BJ (cell line): ENCODE measurements around the gene GNPTAB. TPM values are rescaled to one million over a fixed set of nuclear protein-coding genes. Genes with fewer than 3 reads are reported as not detected.

Experiments
- CTCF ChIA-PET: fragments of 350-600 bp; formaldehyde crosslinking; extraction: SDS; loops from one replicate; lab custom pipeline; 2021; ENCODE audit warnings: antibody characterized with exemption, inconsistent platforms; lab: Yijun Ruan, JAX
- POLR2A ChIA-PET: fragments of 300-600 bp; sonication (Branson Sonifier 250); formaldehyde crosslinking; extraction: SDS; loops from one replicate; lab custom pipeline; 2021; ENCODE audit warnings: antibody characterized with exemption; lab: Charles Lee
- DNase-seq: peaks from one replicate; pipeline ENCODE4 v3.0.0-alpha.2; 2011; ENCODE audit warnings: low read depth
- H3K27me3 ChIP-seq: 2 replicates; pipeline ENCODE4 v1.6.0; 2011; ENCODE audit warnings: low read length; ENCODE audit not compliant: control insufficient read depth, insufficient read depth
- H3K36me3 ChIP-seq: 2 replicates; pipeline ENCODE4 v1.5.1; 2011; ENCODE audit warnings: low read length; ENCODE audit not compliant: control insufficient read depth, insufficient read depth
- H3K4me3 ChIP-seq: 2 replicates; pipeline ENCODE4 v1.5.1; 2011; ENCODE audit warnings: low read depth, mild to moderate bottlenecking, control low read depth, low read length
- polyA plus RNA-seq: library from polyadenylated mRNA; depleted of rRNA; stranded (reverse); fragments of >200 nt; gene quantifications from 2 replicates; pipeline ENCODE4 v1.2.3, GENCODE V29; 2011
- TF ChIP-seq, protein P1 (sequence below): IDR thresholded peaks from 2 replicates; pipeline ENCODE4 v1.5.1; 2011; ENCODE audit warnings: low read depth, mild to moderate bottlenecking, control low read depth, inconsistent platforms, low read length, moderate library complexity; ENCODE audit not compliant: insufficient read depth

The GNPTAB gene
- polyA plus RNA-seq, 1 experiment: 20.5 TPM

DNA sequence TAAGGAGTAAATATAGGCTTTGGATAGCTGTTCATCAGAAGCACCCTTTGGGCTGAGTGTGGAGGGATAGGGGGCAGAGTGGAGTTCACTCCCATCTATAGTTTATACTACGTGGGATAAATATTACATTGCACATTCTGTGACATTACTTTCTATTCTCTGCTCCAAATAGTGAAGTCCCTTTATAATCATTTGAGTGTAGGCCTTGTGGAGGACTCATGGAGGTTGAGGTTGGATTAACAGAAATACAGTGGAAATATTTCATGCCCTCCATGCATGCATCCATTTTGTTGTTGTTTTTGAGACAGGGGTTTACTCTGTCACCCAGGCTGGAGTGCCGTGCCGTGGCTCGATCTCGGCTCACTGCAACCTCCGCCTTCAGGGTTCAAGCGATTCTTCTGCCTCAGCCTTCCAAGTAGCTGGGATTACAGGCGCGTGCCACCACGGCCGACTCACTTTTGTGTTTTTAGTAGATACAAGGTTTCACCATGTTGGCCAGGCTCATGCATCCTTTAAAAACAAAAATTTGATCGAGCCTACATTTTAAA, 131.9 kb downstream of the GNPTAB start:
- DNase-seq: no peak
- Histone ChIP-seq H3K36me3 (no peaks in the 10 kb centered on the region), H3K27me3 (no peaks in the 10 kb centered on the region), H3K4me3 (peak overlapping the region; percentile 74)
- TF ChIP-seq, protein P1, sequence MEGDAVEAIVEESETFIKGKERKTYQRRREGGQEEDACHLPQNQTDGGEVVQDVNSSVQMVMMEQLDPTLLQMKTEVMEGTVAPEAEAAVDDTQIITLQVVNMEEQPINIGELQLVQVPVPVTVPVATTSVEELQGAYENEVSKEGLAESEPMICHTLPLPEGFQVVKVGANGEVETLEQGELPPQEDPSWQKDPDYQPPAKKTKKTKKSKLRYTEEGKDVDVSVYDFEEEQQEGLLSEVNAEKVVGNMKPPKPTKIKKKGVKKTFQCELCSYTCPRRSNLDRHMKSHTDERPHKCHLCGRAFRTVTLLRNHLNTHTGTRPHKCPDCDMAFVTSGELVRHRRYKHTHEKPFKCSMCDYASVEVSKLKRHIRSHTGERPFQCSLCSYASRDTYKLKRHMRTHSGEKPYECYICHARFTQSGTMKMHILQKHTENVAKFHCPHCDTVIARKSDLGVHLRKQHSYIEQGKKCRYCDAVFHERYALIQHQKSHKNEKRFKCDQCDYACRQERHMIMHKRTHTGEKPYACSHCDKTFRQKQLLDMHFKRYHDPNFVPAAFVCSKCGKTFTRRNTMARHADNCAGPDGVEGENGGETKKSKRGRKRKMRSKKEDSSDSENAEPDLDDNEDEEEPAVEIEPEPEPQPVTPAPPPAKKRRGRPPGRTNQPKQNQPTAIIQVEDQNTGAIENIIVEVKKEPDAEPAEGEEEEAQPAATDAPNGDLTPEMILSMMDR: peak; percentile 37
- ChIA-PET CTCF (interaction anchor here (0.7 kb wide), 1 partner anchor 1679 kb away, joined by 3 read pairs; no protein-coding TSS in a partner anchor), POLR2A (interaction anchor here (0.7 kb wide), 1 partner anchor 172 kb away, joined by 4 read pairs; no protein-coding TSS in a partner anchor)

DNA sequence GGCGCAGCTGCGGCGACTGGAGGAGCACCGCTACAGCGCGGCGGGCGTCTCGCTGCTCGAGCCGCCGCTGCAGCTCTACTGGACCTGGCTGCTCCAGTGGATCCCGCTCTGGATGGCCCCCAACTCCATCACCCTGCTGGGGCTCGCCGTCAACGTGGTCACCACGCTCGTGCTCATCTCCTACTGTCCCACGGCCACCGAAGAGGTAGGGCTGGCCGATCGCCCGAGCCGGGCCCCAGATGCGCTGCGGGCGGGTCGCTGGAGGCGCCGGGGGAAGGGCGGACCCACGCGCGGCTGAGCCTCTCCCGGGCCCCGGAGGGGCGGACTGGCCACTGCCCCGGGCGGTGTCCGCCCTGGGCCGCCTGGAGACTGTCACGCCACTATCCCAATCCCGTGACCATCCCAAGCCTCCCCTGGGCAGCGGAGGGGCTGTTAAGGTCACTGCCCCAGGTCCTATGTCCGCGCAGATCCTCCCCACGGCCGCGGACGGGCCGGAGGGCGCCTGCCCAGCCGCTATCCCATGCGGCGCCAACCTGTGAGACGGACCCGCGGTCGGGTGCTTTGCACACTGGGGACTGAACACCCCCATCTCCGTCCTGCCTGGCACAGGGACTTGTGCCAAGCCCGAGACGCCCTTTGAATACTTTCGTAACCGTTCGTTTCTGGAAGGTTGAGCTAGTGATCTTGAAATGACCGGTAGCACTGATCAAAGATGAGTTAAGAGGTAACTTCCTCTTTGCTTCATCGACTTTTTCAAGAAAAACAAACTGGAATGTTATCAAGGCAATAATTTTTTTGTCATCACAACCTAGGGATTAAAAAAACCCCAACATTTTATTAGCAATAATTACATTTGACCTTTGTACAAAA, 132.6 kb downstream of the GNPTAB start:
- DNase-seq: no peak
- ChIA-PET CTCF (no interaction called here), POLR2A (interaction anchor here (0.7 kb wide), 1 partner anchor 173 kb away, joined by 4 read pairs; no protein-coding TSS in a partner anchor)
- Histone ChIP-seq H3K4me3 (peak overlapping the region; percentile 74), H3K27me3 (no peaks in the 10 kb centered on the region), H3K36me3 (no peaks in the 10 kb centered on the region)
- TF ChIP-seq, protein P1: no peak

DNA sequence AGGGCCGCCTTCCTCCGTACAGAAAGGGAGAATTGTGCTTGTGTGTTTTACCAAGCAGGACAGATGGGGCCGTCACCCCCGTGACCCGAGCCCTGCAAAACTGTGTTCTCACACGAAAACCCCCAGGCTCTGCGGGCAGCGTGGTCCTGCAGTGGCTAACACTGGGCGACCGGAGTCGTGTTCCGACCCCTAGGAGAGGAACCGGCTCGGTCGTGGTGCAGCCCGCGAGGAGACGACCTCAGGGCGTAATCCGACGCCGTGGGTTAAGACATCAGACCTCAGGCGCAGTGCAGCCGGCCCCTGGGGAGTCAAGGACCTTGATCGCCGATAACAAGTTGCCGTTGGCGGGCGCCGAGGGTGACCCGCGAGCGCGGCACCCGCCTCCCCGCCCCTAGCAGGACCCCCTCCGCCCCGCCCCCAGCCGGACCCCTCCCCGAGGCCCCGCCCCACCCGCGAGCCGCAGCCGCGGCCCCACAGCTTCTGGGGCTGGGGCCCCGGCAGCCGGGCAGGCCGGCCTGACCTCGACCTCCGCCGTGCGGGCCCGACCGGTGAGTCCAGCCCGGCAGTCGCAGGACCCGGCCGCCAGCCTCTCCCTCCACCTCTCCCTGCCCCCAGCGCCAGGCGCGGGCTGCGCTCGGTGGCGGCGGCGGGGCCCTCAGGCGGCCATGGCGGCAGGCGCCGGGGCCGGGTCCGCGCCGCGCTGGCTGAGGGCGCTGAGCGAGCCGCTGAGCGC, 133.4 kb downstream of the GNPTAB start, which contains the start of gene CHPT1:
Gene CHPT1, plus strand, starts transcription at position 444 of the 733 bp plus-strand sequence. Its CDS starts 222 bp downstream, at position 666.
- CTCF ChIA-PET: no interaction called here
- H3K36me3 ChIP-seq: no peaks in the 10 kb centered on the region
- POLR2A ChIA-PET: no interaction called here
- TF ChIP-seq, protein P1: no peak
- H3K4me3 ChIP-seq: peak within 1 kb of the TSS; percentile 74
- no peaks in the 10 kb centered on the region for H3K27me3 ChIP-seq
- no peak for DNase-seq

DNA sequence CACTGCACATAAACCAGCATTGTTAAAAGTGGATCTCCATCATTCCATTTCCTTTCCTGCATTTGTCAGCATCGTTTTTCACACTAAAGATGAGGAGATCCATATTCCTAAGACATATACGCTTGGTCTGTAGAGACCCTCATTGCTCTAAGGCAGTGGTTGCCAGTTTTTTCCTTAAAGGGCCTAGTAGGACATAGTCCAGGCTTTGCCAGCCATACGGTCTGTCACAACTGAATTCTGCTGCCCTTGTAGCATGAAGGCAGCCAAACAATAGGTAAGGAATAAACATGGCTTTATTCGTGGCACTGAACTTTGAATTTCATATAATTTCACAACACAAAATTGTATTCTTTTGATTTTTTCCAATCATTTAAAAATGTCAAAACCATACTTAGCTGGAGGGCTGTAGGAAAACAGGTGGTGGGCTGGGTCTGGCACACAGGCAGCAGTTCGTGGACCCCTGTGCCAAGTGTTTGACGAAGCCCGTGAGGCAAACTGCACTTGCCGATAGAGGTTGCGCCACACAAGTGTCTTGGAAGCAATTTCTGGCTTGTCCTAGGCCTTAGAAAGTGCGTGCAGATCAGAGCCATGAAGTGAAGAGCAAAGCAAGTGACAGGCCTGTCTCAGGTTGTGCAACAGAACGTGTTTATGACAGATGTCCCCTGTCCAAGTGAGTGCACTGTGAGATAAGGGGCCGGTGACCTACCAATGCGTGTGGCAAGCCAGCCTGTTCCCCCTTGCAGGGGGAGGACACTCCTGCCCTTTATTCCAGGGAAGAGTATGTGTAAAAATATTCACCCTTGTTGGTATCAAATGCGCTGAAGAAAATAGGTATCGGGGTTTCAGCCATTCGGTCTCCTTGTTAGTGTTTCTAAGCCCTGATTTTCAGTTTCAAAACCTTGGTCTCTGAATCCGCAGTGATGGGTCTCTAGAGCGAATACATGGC, 134.2 kb downstream of the GNPTAB start:
- POLR2A ChIA-PET: no interaction called here
- no peak for DNase-seq
- Histone ChIP-seq H3K4me3 (peak overlapping the region; percentile 74), H3K36me3 (no peaks in the 10 kb centered on the region), H3K27me3 (no peaks in the 10 kb centered on the region)
- TF ChIP-seq, protein P1: no peak
- CTCF ChIA-PET: no interaction called here
